NCI-H2107 (cell line): Measurements from ENCODE around the gene XRCC5.

Source experiments
- DNase-seq: peaks from one replicate; lab custom pipeline; 2025; lab: John Stamatoyannopoulos, UW

The XRCC5 gene

GRCh38 chr2:216159144-216159543, 50.0 kb downstream of the XRCC5 start:
- DNase-seq = no peak

DNA sequence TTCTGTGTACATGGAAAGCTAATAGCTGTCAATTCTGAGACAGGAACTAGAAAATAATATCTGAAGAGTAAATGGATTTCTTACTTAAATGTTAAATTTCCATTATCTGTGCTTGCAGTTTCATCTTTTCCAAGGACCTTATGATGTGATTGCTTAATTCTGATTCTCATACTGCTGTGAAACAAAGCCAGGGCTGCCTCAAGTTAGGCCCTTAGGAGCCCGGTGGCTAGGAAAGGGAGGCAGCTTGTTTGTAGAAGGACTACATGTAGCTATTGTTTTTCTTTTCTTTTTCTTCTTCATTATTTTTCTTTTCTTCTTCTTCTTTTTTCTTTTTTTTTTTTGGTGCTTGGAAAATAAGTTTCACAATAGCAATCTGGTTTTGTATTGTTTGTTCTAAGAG, 50.5 kb downstream of the XRCC5 start:
- no peak for DNase-seq

DNA sequence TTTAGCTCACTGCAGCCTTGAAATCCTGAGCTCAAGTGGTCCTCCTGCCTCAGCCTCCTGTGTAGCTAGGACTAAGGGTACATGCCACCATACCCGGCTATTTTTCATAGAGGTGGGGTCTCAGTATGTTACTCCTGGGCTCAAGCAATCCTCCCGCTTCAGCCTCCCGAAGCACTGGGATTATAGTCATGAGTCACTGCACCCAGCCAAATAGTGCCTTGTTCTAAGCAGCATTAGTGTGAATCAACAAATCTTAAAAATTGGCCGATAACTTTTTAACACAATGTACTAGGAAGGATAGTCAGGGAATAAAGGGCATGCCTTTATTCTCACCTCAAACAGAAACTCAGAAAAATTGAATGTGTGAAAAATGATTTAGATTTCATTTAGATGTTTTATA, 51.6 kb downstream of the XRCC5 start:
- DNase-seq = no peak

- DNase-seq = no peak
Measured at GRCh38 chr2:216161967-216162366, 52.8 kb downstream of the XRCC5 start.

- no peak for DNase-seq
Measured at GRCh38 chr2:216163518-216163917, 54.4 kb downstream of the XRCC5 start.

DNA sequence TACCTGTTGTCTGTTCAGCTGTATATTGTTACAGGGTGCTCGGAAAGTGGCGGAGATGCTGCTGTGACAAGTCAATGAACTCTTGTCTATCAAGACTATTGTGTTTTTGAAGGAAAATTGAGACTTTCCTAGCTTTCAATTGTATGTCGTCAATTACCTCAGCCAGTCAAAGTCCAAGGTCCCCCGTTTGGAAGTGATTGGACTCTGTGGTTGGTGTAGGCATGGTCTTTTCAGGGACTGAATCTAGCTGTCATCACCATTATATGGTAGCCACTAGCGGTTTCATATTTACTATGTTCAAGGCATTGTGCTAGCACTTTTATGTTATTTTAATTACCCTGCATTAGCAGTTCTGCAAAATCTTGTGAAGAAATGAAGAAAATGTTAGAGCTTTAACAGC, 54.9 kb downstream of the XRCC5 start:
- no peak for DNase-seq

DNA sequence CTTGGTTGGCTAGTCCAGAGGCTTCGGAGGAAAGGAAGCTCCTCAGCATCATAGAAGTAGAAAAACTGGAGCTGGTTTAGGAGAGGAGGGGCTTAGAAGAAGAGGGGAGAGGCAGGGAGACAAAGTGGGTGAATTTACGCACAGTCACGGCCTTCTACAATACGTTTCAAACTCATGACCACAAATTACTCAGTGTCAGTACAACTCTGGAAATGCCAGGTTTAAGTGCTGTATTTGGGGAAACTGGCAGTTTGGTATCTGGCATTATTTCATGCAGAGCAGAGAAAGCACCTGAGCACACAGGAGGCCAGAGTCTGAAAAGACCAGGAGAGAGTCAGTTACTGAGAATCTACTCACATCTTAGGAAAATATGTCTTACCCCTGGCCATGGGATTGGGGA, 55.4 kb downstream of the XRCC5 start:
- no peak for DNase-seq

DNA sequence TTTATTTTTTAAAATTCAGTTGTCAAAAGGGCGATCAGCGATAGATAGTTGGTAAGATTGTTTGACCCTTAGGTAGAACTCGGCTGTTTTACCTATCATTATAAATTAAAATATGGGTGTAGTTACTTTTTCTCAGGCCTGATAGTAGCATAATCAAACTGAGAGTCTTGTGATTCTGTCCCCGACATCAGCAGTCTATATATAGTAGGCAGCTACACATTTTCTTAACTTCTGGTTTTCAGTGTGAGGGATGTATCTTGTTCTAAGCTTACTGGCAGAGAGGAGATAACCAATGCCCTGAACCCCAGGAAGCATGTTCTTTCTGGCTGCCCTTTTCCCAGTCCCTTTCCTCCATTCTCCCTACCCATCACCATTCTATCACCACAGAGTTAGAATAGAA, 56.6 kb downstream of the XRCC5 start:
- no peak for DNase-seq

DNA sequence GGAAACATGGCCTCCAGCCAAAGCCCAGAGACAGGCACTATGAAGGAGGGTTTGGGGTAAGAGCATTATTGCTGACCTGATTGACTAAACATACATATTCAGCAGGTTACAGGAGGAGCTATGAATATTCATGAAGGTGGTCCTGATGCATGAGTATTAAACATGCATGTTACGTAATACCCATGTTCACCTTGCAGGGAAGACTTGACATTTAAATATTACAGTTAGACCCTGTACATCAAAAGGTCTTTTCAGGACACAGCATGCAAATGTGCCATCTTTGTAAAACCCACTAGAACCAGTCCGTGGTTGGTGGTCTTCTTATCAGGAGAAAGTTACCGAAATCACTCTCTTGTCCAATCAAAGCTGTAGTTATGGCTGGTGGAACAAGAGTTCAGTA, 59.9 kb downstream of the XRCC5 start:
- no peak for DNase-seq

DNA sequence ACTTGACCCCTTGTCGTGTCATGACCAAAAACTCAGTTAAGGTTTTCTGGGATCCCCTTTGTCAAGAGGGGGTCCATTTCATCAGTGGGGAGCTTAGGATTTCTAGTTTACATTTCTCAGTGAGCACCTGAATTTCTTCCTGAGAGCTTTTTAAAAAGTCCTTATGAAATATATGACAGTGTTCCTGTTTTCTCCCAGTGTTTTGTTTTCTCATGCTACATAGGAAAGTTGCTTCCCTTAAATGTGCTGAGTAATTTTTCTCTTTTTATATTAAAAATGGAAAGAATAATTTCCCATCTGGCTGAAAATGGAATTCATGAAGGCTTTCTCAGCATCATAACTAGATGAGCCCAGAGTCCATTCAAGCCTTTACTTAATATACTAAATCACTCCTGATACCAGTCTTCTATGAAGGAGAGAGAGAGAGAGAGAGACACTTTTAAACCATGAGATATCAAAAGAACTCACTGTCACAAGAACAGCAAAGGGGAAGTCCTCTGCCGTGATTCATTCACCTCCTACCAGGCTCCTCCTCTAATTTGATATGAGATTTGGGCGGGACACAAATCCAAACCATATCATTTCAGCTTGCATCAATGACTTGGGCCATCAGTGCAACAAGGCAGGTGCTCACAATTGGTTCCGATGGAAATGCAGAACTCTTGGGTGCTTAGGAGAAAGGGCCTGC, 61.1 kb downstream of the XRCC5 start:
- no peak for DNase-seq

- DNase-seq = no peak
Measured at GRCh38 chr2:216171011-216171410, 61.9 kb downstream of the XRCC5 start.

DNA sequence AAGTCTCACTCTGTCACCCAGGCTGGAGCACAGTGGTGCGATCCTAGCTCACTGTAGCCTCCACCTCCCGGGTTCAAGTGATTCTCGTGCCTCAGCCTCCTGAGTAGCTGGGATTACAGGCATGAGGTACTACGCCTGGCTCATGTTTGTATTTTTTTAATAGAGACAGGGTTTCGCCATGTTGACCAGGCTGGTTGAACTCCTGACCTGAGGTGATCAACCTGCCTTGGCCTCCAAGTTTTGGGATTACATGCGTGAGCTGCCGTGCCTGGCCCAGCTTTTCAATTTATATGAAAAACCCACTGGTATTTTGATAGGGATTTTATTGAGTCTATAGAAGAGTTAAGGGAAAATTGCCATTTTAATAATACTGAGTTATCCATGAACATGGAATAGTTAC, 63.3 kb downstream of the XRCC5 start:
- DNase-seq = no peak

- no peak for DNase-seq
Measured at GRCh38 chr2:216179015-216179414, 69.9 kb downstream of the XRCC5 start.

DNA sequence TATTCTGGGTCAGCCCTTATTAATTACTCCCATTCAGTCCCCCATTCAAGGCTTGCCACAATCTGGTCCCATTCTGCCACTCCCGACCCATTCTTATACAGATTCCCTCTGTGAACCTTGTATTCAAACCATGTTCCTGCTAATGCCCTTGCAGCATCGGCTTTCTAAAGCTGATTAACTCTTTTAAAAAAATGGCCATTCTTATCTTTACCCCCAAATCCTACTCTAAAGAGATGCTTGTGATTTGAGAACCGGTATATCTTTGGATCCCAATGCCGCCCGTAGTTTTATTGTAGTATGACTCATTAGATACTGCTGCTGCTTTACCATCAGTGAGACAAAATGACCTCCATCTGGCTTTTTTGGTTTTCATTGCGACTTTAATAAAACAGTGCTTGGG, 72.2 kb downstream of the XRCC5 start:
- no peak for DNase-seq

DNA sequence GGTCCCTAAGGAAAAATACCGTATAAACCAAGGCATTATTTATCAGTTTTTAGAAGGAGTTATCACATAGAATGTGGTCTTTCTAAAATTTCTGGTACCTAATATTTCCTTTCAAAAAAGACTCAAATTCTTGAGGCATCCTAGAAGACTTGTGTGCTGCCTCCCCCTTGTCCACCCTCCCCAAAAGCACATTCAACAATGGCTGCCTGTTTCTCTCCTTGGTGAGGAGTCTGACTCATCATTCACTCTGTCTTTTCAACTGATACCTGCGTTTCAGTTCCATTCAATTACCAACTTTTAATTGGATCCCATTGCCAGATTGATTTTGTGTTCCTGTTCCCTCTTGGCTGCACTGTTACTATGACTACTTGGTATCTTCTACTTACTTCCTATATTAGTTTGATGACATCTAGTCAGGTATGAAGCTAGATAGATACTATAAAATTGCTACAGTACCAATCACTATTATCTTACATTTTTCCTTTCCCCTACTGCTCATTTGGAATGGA, 72.9 kb downstream of the XRCC5 start:
- DNase-seq = no peak

GRCh38 chr2:216183462-216183861, 74.3 kb downstream of the XRCC5 start:
- DNase-seq = no peak

- DNase-seq = no peak
Measured at GRCh38 chr2:216188559-216188850, 79.4 kb downstream of the XRCC5 start.

DNA sequence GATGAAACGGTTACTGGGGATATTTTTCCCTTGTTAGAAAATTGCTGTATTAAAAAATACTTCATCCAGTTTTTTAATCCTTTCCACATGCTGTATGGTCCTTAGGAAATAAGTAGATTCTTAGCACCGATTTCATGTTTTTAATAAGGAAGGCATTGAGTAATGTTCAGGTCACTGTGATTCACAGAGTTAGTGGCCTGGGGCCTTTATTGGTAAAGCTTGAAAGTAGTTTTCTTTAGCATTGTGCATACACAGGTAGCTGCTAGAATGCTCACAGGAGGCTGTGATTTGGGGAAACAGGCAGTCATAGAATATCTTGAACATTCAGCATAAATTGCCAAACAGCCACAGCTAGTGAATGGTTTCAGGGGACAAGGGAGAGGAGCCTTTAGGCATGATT, 79.8 kb downstream of the XRCC5 start:
- no peak for DNase-seq

GRCh38 chr2:216189410-216189809, 80.3 kb downstream of the XRCC5 start:
- no peak for DNase-seq

GRCh38 chr2:216192181-216192580, 83.0 kb downstream of the XRCC5 start:
- no peak for DNase-seq

DNA sequence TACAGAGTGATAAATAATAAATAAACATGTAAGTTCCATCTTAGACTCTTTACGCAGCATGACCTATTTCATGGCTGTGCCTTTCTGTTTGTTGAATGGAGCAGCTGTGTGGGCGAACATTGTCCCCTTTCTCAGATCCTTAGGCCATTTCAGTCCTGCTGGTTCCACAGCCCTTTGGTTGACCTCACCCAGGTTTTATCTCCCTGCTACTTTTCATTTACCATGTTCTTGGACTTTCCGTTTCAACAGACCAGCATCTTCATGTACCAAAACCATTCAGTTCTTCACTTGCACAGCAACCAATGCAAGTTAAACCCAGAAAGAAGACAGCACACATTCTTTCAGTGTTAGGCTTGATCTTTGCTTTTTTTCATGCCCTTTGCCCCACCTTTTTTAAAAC, 83.8 kb downstream of the XRCC5 start:
- no peak for DNase-seq

DNA sequence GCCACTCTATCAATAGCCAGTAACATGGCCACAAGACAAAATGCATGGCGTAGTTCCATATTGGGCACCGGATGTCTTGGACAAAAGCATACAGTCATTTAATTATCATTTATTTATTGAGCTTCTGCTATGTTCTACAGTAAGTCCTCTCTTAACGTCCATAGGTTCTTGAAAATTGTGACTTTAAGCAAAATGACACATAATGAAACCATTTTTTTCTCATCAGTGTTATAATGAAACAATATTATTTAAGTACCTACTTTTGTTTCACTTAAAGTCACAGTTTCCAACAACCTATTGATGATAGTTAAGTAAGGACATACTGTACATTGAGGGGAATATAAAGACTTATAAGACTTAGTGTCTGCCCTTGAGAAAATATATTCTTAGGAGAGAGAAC, 84.9 kb downstream of the XRCC5 start:
- no peak for DNase-seq

- DNase-seq = no peak
Measured at GRCh38 chr2:216194561-216194960, 85.4 kb downstream of the XRCC5 start.

- no peak for DNase-seq
Measured at GRCh38 chr2:216195565-216196029, 86.4 kb downstream of the XRCC5 start.
